ENCODE results near the gene NPTN.

Gene NPTN

GRCh38 chr15:73570355-73571032 lies 62.7 kb downstream of the NPTN start:
- no peak overlapping the region for H3K27ac ChIP-seq (replicated peaks)
- no peak for DNase-seq (ENCODE audit: low read depth in 1 of 2, low spot score in 1 of 2)

GRCh38 chr15:73569361-73569760 lies 63.8 kb downstream of the NPTN start:
- DNase-seq (ENCODE audit: low read depth in 1 of 2, low spot score in 1 of 2) = no peak
- Histone ChIP-seq H3K4me3 (replicated peaks; ENCODE audit: insufficient read depth, low read length) (no peak overlapping the region), H3K27ac (replicated peaks) (no peak overlapping the region), H3K27me3 (ENCODE audit: insufficient read depth, poor library complexity, severe bottlenecking) (no peaks in the 10 kb centered on the region)
- TF ChIP-seq CTCF (IDR thresholded peaks at IDR 0.05; ENCODE audit: insufficient read depth, low read length) (no peak), GABPA (IDR thresholded peaks at IDR 0.05; ENCODE audit: low read depth) (no peak), POLR2AphosphoS5 (IDR thresholded peaks at IDR 0.05; ENCODE audit: low read depth) (no peak), SPI1 (IDR thresholded peaks at IDR 0.05; ENCODE audit: borderline replicate concordance, low read depth) (no peak), REST (IDR thresholded peaks at IDR 0.05; ENCODE audit: insufficient replicate concordance, low read depth) (no peak)

More at GRCh38 chr15:73570355-73571032, 62.7 kb downstream of the NPTN start:
- H3K4me3 ChIP-seq (replicated peaks; ENCODE audit: insufficient read depth, low read length) = no peak overlapping the region
- TF ChIP-seq REST (IDR thresholded peaks at IDR 0.05; ENCODE audit: insufficient replicate concordance, low read depth) (no peak), GABPA (IDR thresholded peaks at IDR 0.05; ENCODE audit: low read depth) (no peak), CTCF (IDR thresholded peaks at IDR 0.05; ENCODE audit: insufficient read depth, low read length) (no peak), POLR2AphosphoS5 (IDR thresholded peaks at IDR 0.05; ENCODE audit: low read depth) (no peak), SPI1 (IDR thresholded peaks at IDR 0.05; ENCODE audit: borderline replicate concordance, low read depth) (no peak)
- H3K27me3 ChIP-seq (ENCODE audit: insufficient read depth, poor library complexity, severe bottlenecking) = no peaks in the 10 kb centered on the region

- Histone ChIP-seq H3K4me3 (replicated peaks; ENCODE audit: insufficient read depth, low read length) (no peak overlapping the region), H3K27ac (replicated peaks) (no peak overlapping the region), H3K27me3 (ENCODE audit: insufficient read depth, poor library complexity, severe bottlenecking) (no peaks in the 10 kb centered on the region)
- TF ChIP-seq SPI1 (IDR thresholded peaks at IDR 0.05; ENCODE audit: borderline replicate concordance, low read depth) (no peak), REST (IDR thresholded peaks at IDR 0.05; ENCODE audit: insufficient replicate concordance, low read depth) (no peak), POLR2AphosphoS5 (IDR thresholded peaks at IDR 0.05; ENCODE audit: low read depth) (no peak), CTCF (IDR thresholded peaks at IDR 0.05; ENCODE audit: insufficient read depth, low read length) (no peak), GABPA (IDR thresholded peaks at IDR 0.05; ENCODE audit: low read depth) (no peak)
- DNase-seq (ENCODE audit: low read depth in 1 of 2, low spot score in 1 of 2) = no peak
Measured at GRCh38 chr15:73568564-73569280, 64.5 kb downstream of the NPTN start.
